Neural progenitor cell (in vitro differentiated cells): Measurements from ENCODE around the gene RNF212B.

Experiments used
- EZH2 ChIP-seq: fragments of 200-600 bp; sonication (generic); IDR thresholded peaks from 2 replicates; pipeline ENCODE4 v1.6.1; 2017; ENCODE audit warnings: antibody characterized with exemption, mild to moderate bottlenecking, moderate library complexity
- TF ChIP-seq, protein P1 (sequence below): fragments of 200-600 bp; sonication (generic); IDR thresholded peaks from 2 replicates; pipeline ENCODE4 v1.5.1; 2017; ENCODE audit warnings: antibody characterized with exemption, mild to moderate bottlenecking

DNA sequence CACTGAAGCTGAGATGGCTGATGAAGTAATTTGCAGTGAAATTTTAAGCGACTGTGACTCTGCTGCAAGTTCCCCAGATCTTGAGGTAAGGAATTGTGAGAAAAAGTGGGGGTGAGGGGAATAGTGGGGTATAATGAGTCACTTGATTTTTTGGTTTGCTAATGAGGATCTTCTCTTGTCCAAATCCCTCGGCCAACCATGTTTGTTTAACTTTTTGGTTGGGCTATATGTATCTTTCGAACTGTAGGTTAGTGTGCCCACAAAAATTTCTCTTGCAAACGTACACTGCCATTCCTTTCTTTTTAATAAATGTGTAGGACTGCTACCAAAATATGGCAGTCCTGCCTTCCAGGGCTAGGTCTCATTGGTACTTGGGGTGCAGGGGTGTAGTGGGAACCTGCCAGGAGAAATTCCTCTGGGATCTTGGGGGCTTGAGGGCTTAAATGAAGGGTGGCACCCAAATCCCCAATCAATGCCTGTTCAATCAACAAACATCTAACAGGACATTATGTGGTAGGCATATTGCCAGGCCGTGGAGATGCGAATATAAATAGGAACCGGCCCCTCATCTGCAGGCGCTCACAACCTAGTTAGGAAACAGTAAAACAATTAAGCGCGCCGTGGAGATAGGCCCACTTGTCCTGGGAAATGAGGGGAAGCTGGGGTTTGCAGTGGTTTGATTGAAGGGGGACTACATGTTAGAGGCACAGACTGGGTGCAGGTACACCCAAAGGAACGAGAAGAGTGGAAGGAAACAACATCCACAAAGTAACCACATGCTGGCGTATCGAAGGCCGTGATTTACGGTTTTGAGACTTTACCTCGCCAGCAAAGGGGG is 82.2 kb downstream of the RNF212B start:
- TF ChIP-seq, protein P1, sequence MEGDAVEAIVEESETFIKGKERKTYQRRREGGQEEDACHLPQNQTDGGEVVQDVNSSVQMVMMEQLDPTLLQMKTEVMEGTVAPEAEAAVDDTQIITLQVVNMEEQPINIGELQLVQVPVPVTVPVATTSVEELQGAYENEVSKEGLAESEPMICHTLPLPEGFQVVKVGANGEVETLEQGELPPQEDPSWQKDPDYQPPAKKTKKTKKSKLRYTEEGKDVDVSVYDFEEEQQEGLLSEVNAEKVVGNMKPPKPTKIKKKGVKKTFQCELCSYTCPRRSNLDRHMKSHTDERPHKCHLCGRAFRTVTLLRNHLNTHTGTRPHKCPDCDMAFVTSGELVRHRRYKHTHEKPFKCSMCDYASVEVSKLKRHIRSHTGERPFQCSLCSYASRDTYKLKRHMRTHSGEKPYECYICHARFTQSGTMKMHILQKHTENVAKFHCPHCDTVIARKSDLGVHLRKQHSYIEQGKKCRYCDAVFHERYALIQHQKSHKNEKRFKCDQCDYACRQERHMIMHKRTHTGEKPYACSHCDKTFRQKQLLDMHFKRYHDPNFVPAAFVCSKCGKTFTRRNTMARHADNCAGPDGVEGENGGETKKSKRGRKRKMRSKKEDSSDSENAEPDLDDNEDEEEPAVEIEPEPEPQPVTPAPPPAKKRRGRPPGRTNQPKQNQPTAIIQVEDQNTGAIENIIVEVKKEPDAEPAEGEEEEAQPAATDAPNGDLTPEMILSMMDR, result no peak
- no peak for TF ChIP-seq EZH2
